H1 (cell line): Measurements from ENCODE around the gene ZNF383. TPM values are rescaled to one million over a fixed set of nuclear protein-coding genes. Genes with fewer than 3 reads are reported as not detected.
"Not testable (repeated sequence)": the region's sequence is repeated elsewhere in the genome, so short reads cannot be mapped to it uniquely, and the experiment has no call there.

Source experiments
- CTCF ChIA-PET: fragments of 300-600 bp; sonication (Branson Sonifier 250); formaldehyde crosslinking; loops from one replicate; lab custom pipeline; 2021; ENCODE audit not compliant: partially characterized antibody; lab: Charles Lee
- POLR2A ChIA-PET: fragments of 300-600 bp; sonication (Branson Sonifier 250); formaldehyde crosslinking; loops from one replicate; lab custom pipeline; 2021; ENCODE audit warnings: inconsistent platforms; ENCODE audit not compliant: partially characterized antibody; lab: Charles Lee
- DNase-seq, 2 experiments: peaks; one replicate each; pipeline versions ENCODE4 v3.0.0 to v3.0.0-alpha.2; 2010 to 2022; ENCODE audit warnings: low spot score in 2 of 2, low read depth in 1 of 2, mixed read lengths in 1 of 2
- FAIRE-seq: peaks from 2 replicates; lab custom pipeline; 2011; peaks lifted over from hg19 to GRCh38; lab: Jason Lieb, UNC
- H2AFZ ChIP-seq: 2 replicates; pipeline ENCODE4 v1.8.1; 2012; ENCODE audit warnings: low read length, inconsistent platforms
- H2AK5ac ChIP-seq: 2 replicates; pipeline ENCODE4 v1.6.1; 2013; ENCODE audit warnings: low read depth, low read length
- H2BK120ac ChIP-seq: replicated peaks from 2 replicates; pipeline ENCODE3; 2013; ENCODE audit warnings: low read depth, low read length, inconsistent platforms
- H2BK12ac ChIP-seq: 2 replicates; pipeline ENCODE4 v1.6.1; 2013; ENCODE audit warnings: low read depth, low read length
- H2BK15ac ChIP-seq: 2 replicates; pipeline ENCODE4 v1.6.1; 2013; ENCODE audit warnings: low read length
- H2BK20ac ChIP-seq: 2 replicates; pipeline ENCODE4 v1.6.1; 2013; ENCODE audit warnings: low read length
- H2BK5ac ChIP-seq: 2 replicates; pipeline ENCODE4 v1.6.1; 2013; ENCODE audit warnings: low read depth, low read length
- H3K14ac ChIP-seq: 2 replicates; pipeline ENCODE4 v1.6.1; 2013; ENCODE audit warnings: inconsistent platforms; ENCODE audit not compliant: insufficient read length
- H3K18ac ChIP-seq: 2 replicates; pipeline ENCODE4 v1.6.1; 2013; ENCODE audit warnings: low read length; ENCODE audit errors: extremely low read depth
- H3K23ac ChIP-seq: 2 replicates; pipeline ENCODE4 v1.6.1; 2013; ENCODE audit warnings: inconsistent platforms; ENCODE audit not compliant: insufficient read length
- H3K23me2 ChIP-seq: 2 replicates; pipeline ENCODE4 v1.6.1; 2013; ENCODE audit warnings: low read depth, low read length
- H3K27ac ChIP-seq: 2 replicates; pipeline ENCODE4 v1.6.1; 2011; ENCODE audit warnings: low read depth, low read length, inconsistent platforms
- H3K27me3 ChIP-seq, 4 experiments: replicated peaks in 1 of 4; 1 replicate in 1 of 4; 2 replicates in 3 of 4; pipeline versions ENCODE4 v1.6.1 to v1.8.1; 2011 to 2013; ENCODE audit warnings: low read length in 3 of 4, mild to moderate bottlenecking in 3 of 4, inconsistent platforms in 2 of 4, mixed read lengths in 2 of 4, moderate library complexity in 1 of 4; ENCODE audit not compliant: control insufficient read depth in 3 of 4, insufficient read depth in 3 of 4; ENCODE audit errors: extremely low read depth in 1 of 4
- H3K36me3 ChIP-seq, 4 experiments: 2 replicates each; pipeline versions ENCODE4 v1.6.1 to v1.8.1; 2011 to 2013; ENCODE audit warnings: mild to moderate bottlenecking in 4 of 4, low read length in 3 of 4, moderate library complexity in 2 of 4, control low read depth in 1 of 4, inconsistent platforms in 1 of 4; ENCODE audit not compliant: insufficient read depth in 4 of 4, control insufficient read depth in 2 of 4
- H3K4ac ChIP-seq: replicated peaks from 2 replicates; pipeline ENCODE3; 2013; ENCODE audit warnings: low read length, low read depth, mixed read lengths, inconsistent platforms; ENCODE audit not compliant: insufficient read length
- H3K4me1 ChIP-seq, 4 experiments: replicated peaks in 1 of 4; 1 replicate in 1 of 4; 2 replicates in 3 of 4; pipeline versions ENCODE4 v1.6.1 to v1.8.1; 2011 to 2013; ENCODE audit warnings: low read length in 3 of 4, inconsistent platforms in 2 of 4, mixed read lengths in 1 of 4; ENCODE audit not compliant: insufficient read depth in 4 of 4, control insufficient read depth in 3 of 4
- H3K4me2 ChIP-seq, 2 experiments: 2 replicates each; pipeline versions ENCODE4 v1.6.1 to v1.8.1; 2011 to 2013; ENCODE audit warnings: low read depth in 2 of 2, low read length in 2 of 2, control low read depth in 1 of 2, inconsistent platforms in 1 of 2, mild to moderate bottlenecking in 1 of 2; ENCODE audit not compliant: insufficient read depth in 1 of 2
- H3K4me3 ChIP-seq, 4 experiments: fragments of 200-600, 300-600 bp in 1 of 4; sonication (generic), shearing (Covaris generic), sonication (Bioruptor Twin) in 1 of 4; 2 replicates each; pipeline versions ENCODE4 v1.5.1 to v1.8.1; 2011 to 2016; ENCODE audit warnings: low read length in 4 of 4, low read depth in 3 of 4, control low read depth in 2 of 4, inconsistent platforms in 2 of 4, mild to moderate bottlenecking in 2 of 4, mixed read lengths in 1 of 4, moderate library complexity in 1 of 4; ENCODE audit not compliant: insufficient read depth in 2 of 4; ENCODE audit errors: extremely low read depth in 1 of 4
- H3K56ac ChIP-seq: replicated peaks from 2 replicates; pipeline ENCODE3; 2013; ENCODE audit warnings: low read depth, mild to moderate bottlenecking, mixed read lengths, low read length, inconsistent platforms; ENCODE audit not compliant: insufficient read length
- H3K79me1 ChIP-seq: 2 replicates; pipeline ENCODE4 v1.6.1; 2013; ENCODE audit warnings: low read depth, low read length, control low read depth
- H3K79me2 ChIP-seq, 2 experiments: 2 replicates each; pipeline versions ENCODE4 v1.6.1 to v1.8.1; 2012 to 2013; ENCODE audit warnings: low read length in 2 of 2, mild to moderate bottlenecking in 2 of 2, inconsistent platforms in 1 of 2; ENCODE audit not compliant: insufficient read depth in 2 of 2, control insufficient read depth in 1 of 2
- H3K9ac ChIP-seq, 4 experiments: replicated peaks in 1 of 4; 1 replicate in 1 of 4; 2 replicates in 3 of 4; pipeline versions ENCODE4 v1.6.1 to v1.8.1; 2011 to 2013; ENCODE audit warnings: low read depth in 3 of 4, low read length in 3 of 4, control low read depth in 2 of 4, mild to moderate bottlenecking in 2 of 4, moderate library complexity in 2 of 4, inconsistent platforms in 1 of 4; ENCODE audit errors: extremely low read depth in 1 of 4
- H3K9me3 ChIP-seq, 2 experiments: 2 replicates each; pipeline versions ENCODE4 v1.6.1 to v1.8.1; 2012 to 2013; ENCODE audit warnings: mild to moderate bottlenecking in 2 of 2, moderate library complexity in 2 of 2, control low read depth in 1 of 2, inconsistent platforms in 1 of 2, low read depth in 1 of 2, low read length in 1 of 2, mixed read lengths in 1 of 2; ENCODE audit not compliant: insufficient read depth in 2 of 2
- H4K20me1 ChIP-seq, 2 experiments: replicated peaks in 1 of 2; 2 replicates each; pipeline versions ENCODE3 to v1.8.1; 2011 to 2013; ENCODE audit warnings: inconsistent platforms in 2 of 2, low read length in 2 of 2, mild to moderate bottlenecking in 1 of 2; ENCODE audit not compliant: insufficient read depth in 2 of 2, control insufficient read depth in 1 of 2
- H4K5ac ChIP-seq: 2 replicates; pipeline ENCODE4 v1.6.1; 2013; ENCODE audit warnings: low read length, low read depth, mixed read lengths, inconsistent platforms; ENCODE audit not compliant: insufficient read length
- H4K8ac ChIP-seq: 2 replicates; pipeline ENCODE4 v1.8.0; 2013; ENCODE audit warnings: mild to moderate bottlenecking, moderate library complexity, low read length, inconsistent platforms; ENCODE audit not compliant: insufficient read depth; ENCODE audit errors: extremely low read depth
- H4K91ac ChIP-seq: replicated peaks from 2 replicates; pipeline ENCODE3; 2013; ENCODE audit warnings: low read length, mixed read lengths, inconsistent platforms; ENCODE audit not compliant: insufficient read length
- WGBS, 2 experiments: shearing (Covaris generic) in 1 of 2; methylation state at CpG; one replicate each; pipeline versions ENCODE4 v1.1.6 to v1.1.7; 2013 to 2015; ENCODE audit warnings: low lambda C conversion rate in 2 of 2, mixed read lengths in 2 of 2, inconsistent platforms in 1 of 2, low coverage in 1 of 2, missing lambda C conversion rate in 1 of 2; ENCODE audit not compliant: insufficient replicate concordance in 2 of 2, insufficient coverage in 1 of 2, insufficient read length in 1 of 2; ENCODE audit errors: extremely low coverage in 1 of 2, missing lambda C conversion rate in 1 of 2; 5-methylcytosine and 5-hydroxymethylcytosine counted together
- polyA plus RNA-seq, 7 experiments: library from polyadenylated mRNA; depleted of rRNA in 3 of 7; stranded (reverse) in 5 of 7; unstranded in 2 of 7; fragments of >200 nt in 5 of 7; fragments of 200-250 nt in 2 of 7; gene quantifications; 1 replicate in 5 of 7; 2 replicates in 1 of 7; 4 replicates in 1 of 7; pipeline versions ENCODE4 v1.2.1 to v1.2.3, GENCODE V29; 2011 to 2013; ENCODE audit warnings: missing spikeins in 2 of 7, mixed read lengths in 2 of 7
- total RNA-seq: library from RNA; stranded (reverse); fragmentation: NEBNext Ultra II Directional; extraction: Animal tissue kit (Norgen Biotek cat#: 25700); gene quantifications from 2 replicates; pipeline ENCODE4 v1.2.1, GENCODE V29; 2021

ZNF383 gene
- total and polyA plus RNA-seq, 2 of the 8 experiments (the other 6 are each of a cell fraction or from before 2014, with no cell fraction given): 1.2 to 3.9 TPM

DNA sequence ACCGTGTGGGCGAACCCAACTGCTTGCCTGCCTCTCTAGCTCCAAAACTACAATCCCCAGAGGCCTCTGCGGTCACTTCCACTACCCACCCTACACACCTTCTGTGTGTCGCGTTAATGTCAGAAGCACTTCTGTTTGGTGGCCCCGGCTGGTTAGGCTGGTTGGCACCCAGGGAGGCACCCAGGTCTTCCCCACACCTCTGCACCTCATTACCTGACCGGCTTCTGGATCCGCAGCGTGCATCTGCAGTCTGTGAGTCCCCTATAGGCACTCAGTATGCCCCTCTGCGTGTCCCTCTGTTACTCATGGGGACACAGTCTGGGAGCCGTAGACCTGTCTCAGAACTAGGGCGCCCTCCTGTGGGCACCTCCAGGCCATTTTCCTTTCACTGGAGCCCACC, 49.0 kb downstream of the ZNF383 start:
- H4K20me1 ChIP-seq, H3K14ac ChIP-seq, H3K9ac ChIP-seq, H4K5ac ChIP-seq, H2BK12ac ChIP-seq, H4K8ac ChIP-seq, H2AK5ac ChIP-seq, H3K4ac ChIP-seq, H2BK20ac ChIP-seq, H3K56ac ChIP-seq, H3K23ac ChIP-seq, H3K4me3 ChIP-seq, H2BK5ac ChIP-seq, H3K18ac ChIP-seq, H3K27me3 ChIP-seq, H2BK120ac ChIP-seq, CTCF ChIA-PET, H3K4me1 ChIP-seq, H3K23me2 ChIP-seq, H4K91ac ChIP-seq, DNase-seq, H3K79me2 ChIP-seq, H2AFZ ChIP-seq, H3K36me3 ChIP-seq, POLR2A ChIA-PET, FAIRE-seq, H3K79me1 ChIP-seq, H2BK15ac ChIP-seq, H3K4me2 ChIP-seq, H3K27ac ChIP-seq: not testable (repeated sequence)
- peaks cover 0 to 13% of the 10 kb centered on the region in 2 experiments; a peak in 2 of 4 replicates for H3K9me3 ChIP-seq
- WGBS, 2 experiments: 90% methylated on average over 9 of the region's 12 CpGs; no CpG with 5 or more reads in 1 of the 2 experiments

DNA sequence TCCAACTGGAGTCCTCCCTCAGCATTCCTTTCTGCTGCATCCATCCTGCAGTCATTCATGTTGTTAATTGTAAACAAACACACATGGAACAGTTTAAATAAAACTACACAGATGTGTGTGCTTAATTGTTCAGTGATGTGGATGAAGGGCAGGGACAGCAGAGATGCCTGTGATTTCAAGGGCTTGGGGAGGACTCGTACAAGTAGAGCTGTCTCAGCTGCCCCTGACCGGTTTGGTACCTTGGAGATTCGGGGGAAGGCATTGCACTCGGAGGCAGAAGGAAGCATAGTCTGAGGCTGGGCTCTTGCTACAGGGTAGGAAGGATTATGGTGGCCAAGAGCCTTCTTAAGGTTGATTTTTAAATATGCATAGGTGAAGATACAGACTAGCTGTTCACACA, 49.7 kb downstream of the ZNF383 start:
- POLR2A ChIA-PET, H3K79me2 ChIP-seq, H2AK5ac ChIP-seq, H3K4me3 ChIP-seq, H3K36me3 ChIP-seq, H4K91ac ChIP-seq, H3K14ac ChIP-seq, H3K18ac ChIP-seq, H3K79me1 ChIP-seq, H2BK120ac ChIP-seq, H2BK15ac ChIP-seq, H3K23me2 ChIP-seq, H4K20me1 ChIP-seq, H3K27me3 ChIP-seq, H4K8ac ChIP-seq, H3K4me2 ChIP-seq, H2BK5ac ChIP-seq, H3K4ac ChIP-seq, H3K9ac ChIP-seq, DNase-seq, H3K23ac ChIP-seq, CTCF ChIA-PET, H2AFZ ChIP-seq, H3K56ac ChIP-seq, H3K4me1 ChIP-seq, H3K27ac ChIP-seq, H2BK12ac ChIP-seq, H2BK20ac ChIP-seq, H4K5ac ChIP-seq: not testable (repeated sequence)
- H3K9me3 ChIP-seq: peaks cover 0 to 13% of the 10 kb centered on the region in 2 experiments; a peak in 2 of 4 replicates
- peak; percentile 75 for FAIRE-seq
- 97% methylated on average over 4 of the region's 4 CpGs; no CpG with 5 or more reads in 1 of the 2 experiments for WGBS, 2 experiments
